Measurements from ENCODE around the gene GLIS1. TPM values are rescaled to one million over a fixed set of nuclear protein-coding genes. Genes with fewer than 3 reads are reported as not detected.

The GLIS1 gene
- total and polyA plus RNA-seq, 2 experiments from 2014 or later, result 0.26 to 0.31 TPM

DNA sequence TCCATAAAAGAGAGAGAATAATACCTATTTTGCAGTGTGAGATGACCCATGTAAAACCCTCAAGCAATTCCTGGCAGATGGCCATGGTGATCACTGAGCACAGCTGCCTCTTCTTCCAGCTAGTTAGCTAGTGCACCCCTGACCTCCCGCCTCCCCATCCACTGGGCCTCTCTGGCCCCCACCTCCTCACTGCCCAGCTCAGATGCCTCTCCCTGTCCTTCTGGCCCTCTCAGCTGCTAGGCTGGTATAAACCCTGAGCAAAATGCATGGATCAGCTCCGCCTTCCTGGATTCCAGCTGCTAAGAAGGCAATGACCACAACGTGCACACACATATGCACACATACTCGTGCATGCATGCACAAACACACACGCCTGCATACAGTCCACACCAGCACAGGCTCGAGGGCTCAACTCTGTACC lies 162.6 kb downstream of the GLIS1 start (continued):
- TF ChIP-seq, protein P1, sequence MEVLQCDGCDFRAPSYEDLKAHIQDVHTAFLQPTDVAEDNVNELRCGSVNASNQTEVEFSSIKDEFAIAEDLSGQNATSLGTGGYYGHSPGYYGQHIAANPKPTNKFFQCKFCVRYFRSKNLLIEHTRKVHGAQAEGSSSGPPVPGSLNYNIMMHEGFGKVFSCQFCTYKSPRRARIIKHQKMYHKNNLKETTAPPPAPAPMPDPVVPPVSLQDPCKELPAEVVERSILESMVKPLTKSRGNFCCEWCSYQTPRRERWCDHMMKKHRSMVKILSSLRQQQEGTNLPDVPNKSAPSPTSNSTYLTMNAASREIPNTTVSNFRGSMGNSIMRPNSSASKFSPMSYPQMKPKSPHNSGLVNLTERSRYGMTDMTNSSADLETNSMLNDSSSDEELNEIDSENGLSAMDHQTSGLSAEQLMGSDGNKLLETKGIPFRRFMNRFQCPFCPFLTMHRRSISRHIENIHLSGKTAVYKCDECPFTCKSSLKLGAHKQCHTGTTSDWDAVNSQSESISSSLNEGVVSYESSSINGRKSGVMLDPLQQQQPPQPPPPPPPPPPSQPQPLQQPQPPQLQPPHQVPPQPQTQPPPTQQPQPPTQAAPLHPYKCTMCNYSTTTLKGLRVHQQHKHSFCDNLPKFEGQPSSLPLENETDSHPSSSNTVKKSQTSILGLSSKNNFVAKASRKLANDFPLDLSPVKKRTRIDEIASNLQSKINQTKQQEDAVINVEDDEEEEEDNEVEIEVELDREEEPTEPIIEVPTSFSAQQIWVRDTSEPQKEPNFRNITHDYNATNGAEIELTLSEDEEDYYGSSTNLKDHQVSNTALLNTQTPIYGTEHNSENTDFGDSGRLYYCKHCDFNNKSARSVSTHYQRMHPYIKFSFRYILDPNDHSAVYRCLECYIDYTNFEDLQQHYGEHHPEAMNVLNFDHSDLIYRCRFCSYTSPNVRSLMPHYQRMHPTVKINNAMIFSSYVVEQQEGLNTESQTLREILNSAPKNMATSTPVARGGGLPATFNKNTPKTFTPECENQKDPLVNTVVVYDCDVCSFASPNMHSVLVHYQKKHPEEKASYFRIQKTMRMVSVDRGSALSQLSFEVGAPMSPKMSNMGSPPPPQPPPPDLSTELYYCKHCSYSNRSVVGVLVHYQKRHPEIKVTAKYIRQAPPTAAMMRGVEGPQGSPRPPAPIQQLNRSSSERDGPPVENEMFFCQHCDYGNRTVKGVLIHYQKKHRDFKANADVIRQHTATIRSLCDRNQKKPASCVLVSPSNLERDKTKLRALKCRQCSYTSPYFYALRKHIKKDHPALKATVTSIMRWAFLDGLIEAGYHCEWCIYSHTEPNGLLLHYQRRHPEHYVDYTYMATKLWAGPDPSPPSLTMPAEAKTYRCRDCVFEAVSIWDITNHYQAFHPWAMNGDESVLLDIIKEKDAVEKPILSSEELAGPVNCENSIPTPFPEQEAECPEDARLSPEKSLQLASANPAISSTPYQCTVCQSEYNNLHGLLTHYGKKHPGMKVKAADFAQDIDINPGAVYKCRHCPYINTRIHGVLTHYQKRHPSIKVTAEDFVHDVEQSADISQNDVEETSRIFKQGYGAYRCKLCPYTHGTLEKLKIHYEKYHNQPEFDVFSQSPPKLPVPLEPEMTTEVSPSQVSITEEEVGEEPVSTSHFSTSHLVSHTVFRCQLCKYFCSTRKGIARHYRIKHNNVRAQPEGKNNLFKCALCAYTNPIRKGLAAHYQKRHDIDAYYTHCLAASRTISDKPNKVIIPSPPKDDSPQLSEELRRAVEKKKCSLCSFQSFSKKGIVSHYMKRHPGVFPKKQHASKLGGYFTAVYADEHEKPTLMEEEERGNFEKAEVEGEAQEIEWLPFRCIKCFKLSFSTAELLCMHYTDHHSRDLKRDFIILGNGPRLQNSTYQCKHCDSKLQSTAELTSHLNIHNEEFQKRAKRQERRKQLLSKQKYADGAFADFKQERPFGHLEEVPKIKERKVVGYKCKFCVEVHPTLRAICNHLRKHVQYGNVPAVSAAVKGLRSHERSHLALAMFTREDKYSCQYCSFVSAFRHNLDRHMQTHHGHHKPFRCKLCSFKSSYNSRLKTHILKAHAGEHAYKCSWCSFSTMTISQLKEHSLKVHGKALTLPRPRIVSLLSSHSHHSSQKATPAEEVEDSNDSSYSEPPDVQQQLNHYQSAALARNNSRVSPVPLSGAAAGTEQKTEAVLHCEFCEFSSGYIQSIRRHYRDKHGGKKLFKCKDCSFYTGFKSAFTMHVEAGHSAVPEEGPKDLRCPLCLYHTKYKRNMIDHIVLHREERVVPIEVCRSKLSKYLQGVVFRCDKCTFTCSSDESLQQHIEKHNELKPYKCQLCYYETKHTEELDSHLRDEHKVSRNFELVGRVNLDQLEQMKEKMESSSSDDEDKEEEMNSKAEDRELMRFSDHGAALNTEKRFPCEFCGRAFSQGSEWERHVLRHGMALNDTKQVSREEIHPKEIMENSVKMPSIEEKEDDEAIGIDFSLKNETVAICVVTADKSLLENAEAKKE (CRISPR knock-in tag; IDR thresholded peaks at IDR 0.05), result no peak
- TF ChIP-seq JUNB (IDR thresholded peaks at IDR 0.05; ENCODE audit: unreplicated experiment), result no peak

DNA sequence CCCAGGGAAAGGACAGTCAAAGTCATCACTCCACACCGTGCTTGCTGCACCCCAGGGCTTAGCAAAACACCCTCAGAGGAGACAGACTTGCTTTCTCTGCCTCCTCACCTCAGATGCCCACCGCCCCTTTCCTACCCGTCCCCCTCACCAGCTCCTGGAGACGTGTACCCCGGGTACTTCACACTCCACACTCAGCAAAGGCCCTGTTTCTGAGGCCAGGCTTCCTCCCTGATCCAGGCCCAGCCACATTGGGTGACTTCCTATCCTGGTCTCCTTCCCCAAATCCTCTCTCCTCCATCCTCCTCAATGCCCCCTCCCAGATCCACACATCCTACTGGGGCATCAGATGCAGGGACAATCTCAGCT lies 163.0 kb downstream of the GLIS1 start:
- no peaks in the 10 kb centered on the region for H3K27me3 ChIP-seq (ENCODE audit: insufficient read depth)
- Mint-ChIP-seq H3K27me3 (ENCODE audit: insufficient read depth, low read depth, poor library complexity) (peaks cover 22% of the 10 kb centered on the region), H3K27ac (no peak overlapping the region), H3K4me3 (no peak overlapping the region), H3K9me3 (no peaks in the 10 kb centered on the region), H3K4me1 (peaks cover 21% of the 10 kb centered on the region), H3K36me3 (ENCODE audit: low read depth) (no peaks in the 10 kb centered on the region)
- H2AFZ ChIP-seq, result no peak overlapping the region
- no peaks in the 10 kb centered on the region for H3K9me2 ChIP-seq (ENCODE audit: insufficient read depth)
- DNase-seq (ENCODE audit: low spot score) (no peak), ATAC-seq (no peak)
- H3K4me2 ChIP-seq, result no peak overlapping the region
- no peak overlapping the region for H3K4me3 ChIP-seq
- H3K27ac ChIP-seq (ENCODE audit: low read depth), result no peak overlapping the region
- no peaks in the 10 kb centered on the region for H4K20me1 ChIP-seq (replicated peaks; ENCODE audit: insufficient read depth)
- no peaks in the 10 kb centered on the region for H3K79me2 ChIP-seq (replicated peaks; ENCODE audit: insufficient read depth)
- H3K36me3 ChIP-seq (ENCODE audit: insufficient read depth), result no peaks in the 10 kb centered on the region
- no peaks in the 10 kb centered on the region for H3F3A ChIP-seq (replicated peaks; ENCODE audit: low read depth)
- H3K4me1 ChIP-seq (ENCODE audit: insufficient read depth), result no peaks in the 10 kb centered on the region; the same call in 1 of the 2 replicates
- no peak for TF ChIP-seq ZNF114 (CRISPR knock-in tag; IDR thresholded peaks at IDR 0.05)
- TF ChIP-seq, protein P2, sequence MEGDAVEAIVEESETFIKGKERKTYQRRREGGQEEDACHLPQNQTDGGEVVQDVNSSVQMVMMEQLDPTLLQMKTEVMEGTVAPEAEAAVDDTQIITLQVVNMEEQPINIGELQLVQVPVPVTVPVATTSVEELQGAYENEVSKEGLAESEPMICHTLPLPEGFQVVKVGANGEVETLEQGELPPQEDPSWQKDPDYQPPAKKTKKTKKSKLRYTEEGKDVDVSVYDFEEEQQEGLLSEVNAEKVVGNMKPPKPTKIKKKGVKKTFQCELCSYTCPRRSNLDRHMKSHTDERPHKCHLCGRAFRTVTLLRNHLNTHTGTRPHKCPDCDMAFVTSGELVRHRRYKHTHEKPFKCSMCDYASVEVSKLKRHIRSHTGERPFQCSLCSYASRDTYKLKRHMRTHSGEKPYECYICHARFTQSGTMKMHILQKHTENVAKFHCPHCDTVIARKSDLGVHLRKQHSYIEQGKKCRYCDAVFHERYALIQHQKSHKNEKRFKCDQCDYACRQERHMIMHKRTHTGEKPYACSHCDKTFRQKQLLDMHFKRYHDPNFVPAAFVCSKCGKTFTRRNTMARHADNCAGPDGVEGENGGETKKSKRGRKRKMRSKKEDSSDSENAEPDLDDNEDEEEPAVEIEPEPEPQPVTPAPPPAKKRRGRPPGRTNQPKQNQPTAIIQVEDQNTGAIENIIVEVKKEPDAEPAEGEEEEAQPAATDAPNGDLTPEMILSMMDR (conservative IDR thresholded peaks at IDR 0.05; ENCODE audit: low read depth in 2 of 2), result no peak
- no peak for TF ChIP-seq POLR2AphosphoS5 (IDR thresholded peaks at IDR 0.05; ENCODE audit: low read depth)
- TF ChIP-seq ZNF331 (CRISPR knock-in tag; IDR thresholded peaks at IDR 0.05; ENCODE audit: low read depth), result no peak
- TF ChIP-seq, protein P1 (CRISPR knock-in tag; IDR thresholded peaks at IDR 0.05), result no peak
- no peak for TF ChIP-seq EZH2 (IDR thresholded peaks at IDR 0.05; ENCODE audit: low read depth, unreplicated experiment)
- TF ChIP-seq CREB1 (CRISPR knock-in tag; IDR thresholded peaks at IDR 0.05; ENCODE audit: low read depth), result no peak

Measured in GM23338 (cell line).